ENCODE data around the gene CAMK1G.

DNA sequence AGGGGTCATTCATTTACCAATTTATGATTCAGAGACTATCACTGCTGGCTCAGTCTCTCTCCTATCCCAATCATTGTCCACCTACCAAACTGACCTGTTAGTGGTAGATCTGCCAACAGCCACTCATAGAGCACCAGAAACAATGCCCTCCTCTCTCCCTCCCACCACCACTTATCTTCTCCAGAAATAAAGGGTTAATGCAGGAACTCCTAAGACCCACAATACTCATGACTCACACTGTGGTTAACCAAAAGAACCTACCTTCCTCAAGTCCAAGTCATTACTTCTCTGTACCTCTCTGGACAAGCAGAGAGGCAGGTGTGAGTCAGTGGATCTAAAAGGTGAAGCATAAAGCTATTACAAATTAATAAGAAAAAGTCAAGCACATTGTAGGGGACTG lies 40.9 kb upstream of the CAMK1G start:
- TF ChIP-seq, protein P1, sequence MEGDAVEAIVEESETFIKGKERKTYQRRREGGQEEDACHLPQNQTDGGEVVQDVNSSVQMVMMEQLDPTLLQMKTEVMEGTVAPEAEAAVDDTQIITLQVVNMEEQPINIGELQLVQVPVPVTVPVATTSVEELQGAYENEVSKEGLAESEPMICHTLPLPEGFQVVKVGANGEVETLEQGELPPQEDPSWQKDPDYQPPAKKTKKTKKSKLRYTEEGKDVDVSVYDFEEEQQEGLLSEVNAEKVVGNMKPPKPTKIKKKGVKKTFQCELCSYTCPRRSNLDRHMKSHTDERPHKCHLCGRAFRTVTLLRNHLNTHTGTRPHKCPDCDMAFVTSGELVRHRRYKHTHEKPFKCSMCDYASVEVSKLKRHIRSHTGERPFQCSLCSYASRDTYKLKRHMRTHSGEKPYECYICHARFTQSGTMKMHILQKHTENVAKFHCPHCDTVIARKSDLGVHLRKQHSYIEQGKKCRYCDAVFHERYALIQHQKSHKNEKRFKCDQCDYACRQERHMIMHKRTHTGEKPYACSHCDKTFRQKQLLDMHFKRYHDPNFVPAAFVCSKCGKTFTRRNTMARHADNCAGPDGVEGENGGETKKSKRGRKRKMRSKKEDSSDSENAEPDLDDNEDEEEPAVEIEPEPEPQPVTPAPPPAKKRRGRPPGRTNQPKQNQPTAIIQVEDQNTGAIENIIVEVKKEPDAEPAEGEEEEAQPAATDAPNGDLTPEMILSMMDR (IDR thresholded peaks at IDR 0.05), result no peak
- TF ChIP-seq POLR2A (IDR thresholded peaks at IDR 0.05), result no peak

Measured in testis (tissue), 2 donors.